NCI-H187 (cell line): ENCODE data around the gene SERPIND1.

ENCODE experiments used
- DNase-seq, 2 experiments: peaks; one replicate each; lab custom pipeline; 2025; lab: John Stamatoyannopoulos, UW

SERPIND1 gene

GRCh38 chr22:20775342-20775895 lies 1.5 kb downstream of the SERPIND1 start:
- no peak for DNase-seq

DNA sequence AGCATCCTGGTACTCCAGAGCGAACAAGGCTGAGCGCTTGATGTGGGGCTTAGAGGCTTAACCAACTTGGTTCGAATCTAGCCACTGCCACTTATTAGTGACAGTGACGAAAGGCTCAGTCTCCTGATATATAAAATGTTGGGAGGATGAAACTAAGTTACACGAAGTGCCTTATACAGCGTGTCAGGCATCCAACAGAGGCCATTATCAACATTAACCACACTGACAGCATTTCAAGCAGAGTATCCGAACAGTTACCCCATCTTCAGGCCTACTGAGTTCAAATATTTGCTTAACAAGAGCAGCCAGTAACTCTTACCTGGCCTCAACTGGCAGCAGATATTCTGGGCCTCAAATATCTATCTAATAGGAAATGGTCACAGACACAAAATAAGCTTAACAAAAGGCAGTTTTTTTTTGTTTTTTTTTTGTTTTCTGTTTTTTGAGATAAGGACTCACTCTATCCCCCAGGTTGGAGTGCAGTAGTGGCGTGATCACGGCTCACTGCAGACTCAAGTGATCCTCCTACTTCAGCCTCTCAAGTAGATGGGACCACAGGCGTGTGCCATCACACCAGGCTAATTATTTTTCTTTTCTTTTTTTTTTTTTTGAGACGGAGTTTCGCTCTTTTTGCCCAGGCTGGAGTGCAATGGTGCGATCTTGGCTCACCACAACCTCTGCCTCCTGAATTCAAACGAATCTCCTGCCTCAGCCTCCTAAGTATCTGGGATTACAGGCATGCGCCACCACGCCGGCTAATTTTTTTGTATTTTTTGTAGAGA lies 2.9 kb downstream of the SERPIND1 start:
- peak; percentile 31 to 84 for DNase-seq

DNA sequence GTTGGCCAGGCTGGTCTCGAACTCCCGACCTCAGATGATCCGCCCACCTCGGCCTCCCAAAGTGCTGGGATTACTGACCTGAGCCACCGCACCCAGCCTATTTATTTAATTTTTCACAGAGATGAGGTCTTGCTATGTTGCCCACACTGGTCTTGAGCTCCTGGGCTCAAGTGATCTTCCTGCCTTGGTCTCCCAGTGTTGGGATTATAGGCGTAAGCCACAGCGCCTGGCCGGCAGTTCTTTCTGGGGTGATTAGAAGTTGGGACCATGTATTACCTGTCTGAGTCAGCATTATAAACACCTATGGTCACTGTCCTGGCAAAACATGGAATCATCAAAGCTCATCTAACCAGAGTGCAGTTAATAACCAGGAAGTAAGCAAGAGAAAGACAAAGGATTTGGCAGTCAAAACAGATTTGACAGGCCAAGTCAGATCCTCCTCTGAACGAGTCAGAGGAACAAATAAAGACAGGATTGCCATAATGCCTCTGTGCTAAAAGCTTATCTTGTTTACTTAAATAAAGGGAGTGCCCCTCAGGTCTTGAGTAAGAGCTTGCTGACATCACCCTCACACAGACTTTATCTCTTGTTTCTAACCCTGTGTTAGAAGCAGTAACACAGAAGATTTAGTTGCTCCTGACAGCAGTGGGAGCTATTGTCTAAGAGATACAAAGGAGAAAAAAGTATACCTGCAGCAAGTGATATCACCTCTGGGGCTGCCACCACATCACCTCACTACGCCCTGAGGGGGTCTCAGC lies 3.7 kb downstream of the SERPIND1 start:
- no peak for DNase-seq

- no peak for DNase-seq
These were observed 5.3 kb downstream of the SERPIND1 start for GRCh38 chr22:20779014-20779817.

DNA sequence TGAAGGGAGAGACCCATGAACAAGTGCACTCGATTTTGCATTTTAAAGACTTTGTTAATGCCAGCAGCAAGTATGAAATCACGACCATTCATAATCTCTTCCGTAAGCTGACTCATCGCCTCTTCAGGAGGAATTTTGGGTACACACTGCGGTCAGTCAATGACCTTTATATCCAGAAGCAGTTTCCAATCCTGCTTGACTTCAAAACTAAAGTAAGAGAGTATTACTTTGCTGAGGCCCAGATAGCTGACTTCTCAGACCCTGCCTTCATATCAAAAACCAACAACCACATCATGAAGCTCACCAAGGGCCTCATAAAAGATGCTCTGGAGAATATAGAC lies 5.9 kb downstream of the SERPIND1 start:
- no peak for DNase-seq

DNA sequence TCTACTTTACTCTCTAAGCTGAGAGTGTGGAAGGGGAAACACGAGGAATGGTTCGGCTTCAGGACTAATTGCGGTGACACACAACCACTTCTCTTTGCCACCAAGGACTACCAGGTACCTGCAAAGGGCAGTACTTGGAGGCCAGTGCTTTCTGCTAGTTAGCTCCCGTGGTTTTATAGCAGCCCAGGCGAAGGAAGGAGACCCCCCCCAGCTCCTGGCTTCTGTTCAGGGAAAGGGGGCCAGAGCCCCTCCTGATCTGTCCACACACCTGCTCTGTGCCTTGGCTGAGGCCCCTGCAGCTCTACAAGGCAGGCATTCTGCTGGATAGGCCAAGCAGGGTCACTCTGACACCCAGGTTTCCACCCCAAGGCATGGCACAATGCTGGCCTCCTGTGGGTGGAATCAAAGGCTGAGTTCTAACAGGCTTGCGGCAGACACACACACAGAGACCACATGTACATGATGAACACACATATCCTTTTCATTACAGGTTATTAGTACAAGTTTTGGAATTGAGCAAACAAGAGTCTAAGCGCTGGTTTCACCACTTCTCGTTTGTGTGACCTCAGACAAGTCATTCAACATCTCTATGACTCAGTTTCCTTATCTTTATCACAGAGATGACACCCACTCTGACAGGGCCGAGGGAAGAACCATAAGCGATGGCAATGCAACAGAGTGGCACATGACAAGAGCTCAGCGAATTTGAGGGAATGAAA lies 7.5 kb downstream of the SERPIND1 start:
- no peak for DNase-seq

DNA sequence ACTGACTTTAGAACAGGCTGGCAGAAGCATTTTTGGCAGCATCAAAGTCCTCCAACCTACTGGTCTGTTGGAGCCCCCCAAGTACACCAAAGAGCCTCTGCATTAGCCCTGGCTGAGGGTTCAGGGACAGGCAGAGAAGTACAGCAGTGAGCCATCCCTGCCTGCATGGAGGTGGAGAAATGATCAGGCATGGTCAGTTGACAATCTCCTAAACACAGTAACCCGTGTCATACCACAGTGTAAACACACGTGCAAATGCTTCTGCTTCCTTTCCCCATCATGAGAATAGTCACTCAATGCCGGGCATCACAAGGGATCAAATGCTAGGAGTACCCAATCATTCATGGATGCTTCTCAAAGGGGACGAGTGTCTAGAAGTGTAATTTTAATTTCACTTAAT lies 8.2 kb downstream of the SERPIND1 start:
- DNase-seq, result no peak

- DNase-seq, result no peak
These were observed 8.8 kb downstream of the SERPIND1 start for GRCh38 chr22:20782596-20783299.

- no peak for DNase-seq
These were observed 9.4 kb downstream of the SERPIND1 start for GRCh38 chr22:20783300-20783673.

DNA sequence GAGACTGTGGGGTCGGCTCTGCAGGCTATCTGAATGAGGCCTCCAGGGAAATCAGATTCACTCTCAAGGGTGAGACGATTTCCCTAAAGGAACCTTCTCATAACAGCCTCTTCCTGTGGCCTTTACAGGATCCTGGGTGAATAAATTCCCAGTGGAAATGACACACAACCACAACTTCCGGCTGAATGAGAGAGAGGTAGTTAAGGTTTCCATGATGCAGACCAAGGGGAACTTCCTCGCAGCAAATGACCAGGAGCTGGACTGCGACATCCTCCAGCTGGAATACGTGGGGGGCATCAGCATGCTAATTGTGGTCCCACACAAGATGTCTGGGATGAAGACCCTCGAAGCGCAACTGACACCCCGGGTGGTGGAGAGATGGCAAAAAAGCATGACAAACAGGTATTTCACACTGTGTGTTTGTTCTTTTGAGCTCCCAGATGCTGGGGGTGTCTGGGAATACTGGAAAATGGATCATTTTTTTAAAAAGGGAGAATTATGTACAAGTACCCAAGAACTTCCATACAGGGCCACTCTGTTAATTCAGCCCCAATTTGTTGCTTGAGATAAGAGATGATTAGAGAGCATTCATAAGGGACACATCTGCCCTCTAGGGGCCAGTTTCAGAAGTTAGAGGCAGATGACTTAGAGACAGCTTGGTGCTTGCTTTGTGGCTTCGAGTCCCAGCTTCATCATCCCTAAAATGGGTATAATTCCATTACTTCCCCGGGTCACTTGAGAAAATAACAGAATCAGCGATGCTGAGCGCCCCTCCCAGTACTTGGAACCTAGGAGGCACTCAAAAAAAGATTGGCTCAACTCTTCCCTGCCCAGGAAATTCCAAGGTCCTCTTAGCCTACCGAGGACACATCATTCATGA lies 10.2 kb downstream of the SERPIND1 start:
- DNase-seq, result no peak

DNA sequence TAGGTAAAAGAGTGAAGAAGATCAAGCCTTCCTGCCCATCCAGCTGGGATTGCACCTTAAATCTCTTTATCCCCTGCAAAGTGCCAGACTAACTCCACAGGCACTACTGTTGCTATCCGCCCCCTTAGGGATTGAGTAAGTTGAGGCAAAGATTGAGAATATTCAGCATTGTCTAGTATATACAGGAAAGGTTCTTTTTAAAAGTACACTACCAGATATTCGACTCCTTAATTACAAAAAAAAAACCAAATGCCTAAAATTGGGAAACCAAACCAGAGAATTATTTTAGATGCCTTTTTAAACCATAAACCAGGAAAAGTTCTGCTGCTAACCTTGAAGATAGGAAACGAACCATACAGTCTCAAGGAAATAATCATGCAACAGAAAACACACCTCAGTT lies 11.5 kb downstream of the SERPIND1 start:
- no peak for DNase-seq

DNA sequence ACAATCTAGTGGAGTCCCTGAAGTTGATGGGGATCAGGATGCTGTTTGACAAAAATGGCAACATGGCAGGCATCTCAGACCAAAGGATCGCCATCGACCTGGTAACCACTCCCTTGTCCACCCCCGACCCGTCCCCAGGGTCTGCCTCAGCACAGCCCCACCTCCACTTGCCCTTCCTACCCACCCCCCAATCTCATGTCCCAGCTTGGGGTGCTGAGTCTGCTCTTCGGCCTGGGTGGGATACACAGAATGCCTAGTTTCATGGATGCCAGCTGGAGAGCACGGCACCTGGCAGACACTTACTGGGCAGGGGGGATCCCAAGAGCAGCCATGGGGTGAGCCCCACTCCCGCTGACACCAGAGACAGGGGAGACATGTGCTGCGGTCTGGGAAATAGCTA lies 12.1 kb downstream of the SERPIND1 start:
- no peak for DNase-seq

DNA sequence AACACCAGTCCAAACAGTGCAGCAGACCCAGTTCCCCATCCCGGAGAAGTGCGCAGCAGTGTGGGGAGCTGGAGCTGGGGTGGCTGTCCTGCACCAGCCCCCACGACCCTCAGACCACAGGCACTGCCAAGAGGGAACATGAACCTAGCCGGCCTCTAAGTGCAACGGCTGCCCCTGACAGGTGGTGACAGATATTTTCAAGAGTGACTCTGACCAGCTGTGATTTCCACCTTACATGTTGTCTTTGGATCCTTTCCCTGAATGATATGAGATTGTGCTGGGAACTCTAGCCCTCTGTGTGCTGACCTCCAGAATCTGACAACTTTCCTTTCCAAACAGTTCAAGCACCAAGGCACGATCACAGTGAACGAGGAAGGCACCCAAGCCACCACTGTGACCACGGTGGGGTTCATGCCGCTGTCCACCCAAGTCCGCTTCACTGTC lies 12.6 kb downstream of the SERPIND1 start:
- DNase-seq, result no peak

DNA sequence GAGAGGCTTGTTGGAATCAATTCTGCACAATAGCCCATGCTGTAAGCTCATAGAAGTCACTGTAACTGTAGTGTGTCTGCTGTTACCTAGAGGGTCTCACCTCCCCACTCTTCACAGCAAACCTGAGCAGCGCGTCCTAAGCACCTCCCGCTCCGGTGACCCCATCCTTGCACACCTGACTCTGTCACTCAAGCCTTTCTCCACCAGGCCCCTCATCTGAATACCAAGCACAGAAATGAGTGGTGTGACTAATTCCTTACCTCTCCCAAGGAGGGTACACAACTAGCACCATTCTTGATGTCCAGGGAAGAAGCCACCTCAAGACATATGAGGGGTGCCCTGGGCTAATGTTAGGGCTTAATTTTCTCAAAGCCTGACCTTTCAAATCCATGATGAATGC lies 13.3 kb downstream of the SERPIND1 start:
- no peak for DNase-seq

- DNase-seq, result no peak
These were observed 14.1 kb downstream of the SERPIND1 start for GRCh38 chr22:20787746-20788626.

GRCh38 chr22:20788627-20789344 lies 14.9 kb downstream of the SERPIND1 start:
- DNase-seq, result no peak

GRCh38 chr22:20792221-20792965 lies 18.5 kb downstream of the SERPIND1 start:
- DNase-seq, result no peak
